Keratinocyte (primary cell): Measurements from ENCODE around the gene ZDHHC20. TPM values are rescaled to one million over a fixed set of nuclear protein-coding genes. Genes with fewer than 3 reads are reported as not detected.

ENCODE experiments used
- DNase-seq: peaks from one replicate; pipeline ENCODE4 v3.0.0-alpha.2; 2011; ENCODE audit warnings: low read depth, missing footprints, low spot score
- FAIRE-seq: peaks from 2 replicates; lab custom pipeline; 2011; peaks lifted over from hg19 to GRCh38; lab: Jason Lieb, UNC
- H2AFZ ChIP-seq: 2 replicates; pipeline ENCODE4 v1.6.0; 2012; ENCODE audit warnings: low read length, control low read depth, inconsistent platforms; ENCODE audit not compliant: control insufficient read depth
- H3K27ac ChIP-seq: 2 replicates; pipeline ENCODE4 v1.5.1; 2011; ENCODE audit warnings: low read length; ENCODE audit not compliant: control insufficient read depth, insufficient read depth
- H3K27me3 ChIP-seq: 3 replicates; pipeline ENCODE4 v1.6.0; 2011; ENCODE audit warnings: low read length; ENCODE audit not compliant: control insufficient read depth, insufficient read depth; ENCODE audit errors: extremely low read depth
- H3K36me3 ChIP-seq, 2 experiments: 2 replicates in 1 of 2; 3 replicates in 1 of 2; pipeline ENCODE4 v1.5.1; 2011; ENCODE audit warnings: low read length in 2 of 2, mild to moderate bottlenecking in 1 of 2; ENCODE audit not compliant: control insufficient read depth in 2 of 2, insufficient read depth in 2 of 2; ENCODE audit errors: extremely low read depth in 1 of 2
- H3K4me1 ChIP-seq: 3 replicates; pipeline ENCODE4 v1.5.1; 2011; ENCODE audit warnings: low read length; ENCODE audit not compliant: control insufficient read depth, insufficient read depth; ENCODE audit errors: extremely low read depth
- H3K4me2 ChIP-seq: 3 replicates; pipeline ENCODE4 v1.6.0; 2011; ENCODE audit warnings: low read depth, low read length; ENCODE audit not compliant: control insufficient read depth, insufficient read depth; ENCODE audit errors: extremely low read depth
- H3K4me3 ChIP-seq, 3 experiments: fragments of 200-600 bp in 1 of 3; sonication (generic) in 1 of 3; 2 replicates in 2 of 3; 3 replicates in 1 of 3; pipeline ENCODE4 v1.5.1; 2011 to 2016; ENCODE audit warnings: low read length in 3 of 3, mild to moderate bottlenecking in 3 of 3, control low read depth in 2 of 3, inconsistent platforms in 1 of 3, low read depth in 1 of 3, mixed read lengths in 1 of 3, mixed run types in 1 of 3, moderate library complexity in 1 of 3; ENCODE audit not compliant: control insufficient read depth in 2 of 3, insufficient read depth in 2 of 3; ENCODE audit errors: extremely low read depth in 1 of 3
- H3K79me2 ChIP-seq: 2 replicates; pipeline ENCODE4 v1.6.0; 2012; ENCODE audit warnings: low read length; ENCODE audit not compliant: control insufficient read depth, insufficient read depth
- H3K9ac ChIP-seq: 3 replicates; pipeline ENCODE4 v1.6.0; 2011; ENCODE audit warnings: low read length; ENCODE audit not compliant: control insufficient read depth, insufficient read depth; ENCODE audit errors: extremely low read depth
- H3K9me1 ChIP-seq: 3 replicates; pipeline ENCODE4 v1.6.0; 2011; ENCODE audit warnings: low read length; ENCODE audit not compliant: control insufficient read depth, insufficient read depth; ENCODE audit errors: extremely low read depth
- H3K9me3 ChIP-seq: 2 replicates; pipeline ENCODE4 v1.5.1; 2012; ENCODE audit warnings: low read depth, low read length; ENCODE audit not compliant: control insufficient read depth
- H4K20me1 ChIP-seq: 3 replicates; pipeline ENCODE4 v1.6.0; 2011; ENCODE audit warnings: low read length; ENCODE audit not compliant: control insufficient read depth, insufficient read depth; ENCODE audit errors: extremely low read depth
- EZH2 ChIP-seq: IDR thresholded peaks from one replicate; pipeline ENCODE4 v1.6.1; 2012; ENCODE audit warnings: inconsistent platforms, mild to moderate bottlenecking, low read length, moderate library complexity
- dilution Hi-C: fragments of 300-500 bp; cut with MboI; formaldehyde crosslinking; loops from one replicate; pipeline ENCODE4 v1.7.0; 2020; ENCODE audit warnings: low sequenced_read_pairs; ENCODE audit not compliant: extremely low pct_ligation_motif_present
- polyA plus RNA-seq, 5 experiments: library from polyadenylated mRNA; depleted of rRNA in 3 of 5; stranded (reverse) in 3 of 5; stranded (forward) in 1 of 5; unstranded in 1 of 5; fragments of >200 nt; gene quantifications; 1 replicate in 1 of 5; 2 replicates in 3 of 5; 3 replicates in 1 of 5; pipeline versions ENCODE4 v1.2.1 to v1.2.3, GENCODE V29; 2011 to 2012; ENCODE audit warnings: missing spikeins in 2 of 5, low read depth in 1 of 5, low replicate concordance in 1 of 5
- TF ChIP-seq, protein P1 (sequence below), 3 experiments: IDR thresholded peaks in 1 of 3; conservative IDR thresholded peaks in 1 of 3; optimal IDR thresholded peaks in 1 of 3; 2 replicates in 2 of 3; 3 replicates in 1 of 3; pipeline versions ENCODE3 to v1.5.1; 2011; ENCODE audit warnings: low read length in 3 of 3, mild to moderate bottlenecking in 3 of 3, moderate library complexity in 2 of 3, control low read depth in 1 of 3, inconsistent platforms in 1 of 3; ENCODE audit not compliant: insufficient read depth in 2 of 3; ENCODE audit errors: extremely low read depth in 1 of 3

ZDHHC20 gene
- polyA plus RNA-seq, 1 donor (not counting 4 experiments of a cell fraction or from before 2014, with no cell fraction given), result 45.8 TPM

DNA sequence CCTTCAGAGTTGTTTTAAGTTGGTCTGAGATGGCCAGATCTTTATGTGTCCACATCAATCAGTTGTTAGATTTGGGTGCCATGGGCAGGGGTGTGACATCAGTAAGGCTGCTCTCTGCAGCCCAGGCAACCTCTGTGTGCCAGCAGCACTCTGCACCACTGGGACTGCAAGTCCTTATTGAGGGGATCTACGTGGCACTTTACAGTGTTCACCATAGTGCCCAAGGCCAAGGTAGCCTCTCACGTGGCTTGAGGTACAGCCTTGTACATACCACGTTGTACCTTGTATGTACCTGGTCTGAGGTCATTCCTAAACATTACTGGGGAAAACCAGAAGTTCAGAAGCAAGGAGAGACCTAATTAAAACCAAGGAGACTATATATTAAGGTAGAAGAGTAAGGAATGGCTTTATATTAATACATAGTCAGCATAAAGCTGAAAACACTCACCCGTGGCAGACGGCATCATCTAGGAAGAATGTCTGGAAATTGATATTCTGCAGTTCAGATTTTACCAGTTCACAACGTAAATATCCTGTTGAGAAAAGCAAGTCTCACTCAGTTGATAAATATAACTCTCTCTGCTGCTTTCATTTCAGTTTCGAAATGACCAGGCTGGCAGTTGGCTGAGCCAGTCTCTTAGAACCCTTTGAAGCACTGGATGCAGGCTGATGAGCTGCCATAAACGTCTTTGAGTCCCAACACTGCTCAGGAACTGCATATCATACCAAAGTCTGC, 128.8 kb downstream of the ZDHHC20 start:
- Histone ChIP-seq H3K9ac (no peak overlapping the region), H3K27ac (no peak overlapping the region), H3K79me2 (no peaks in the 10 kb centered on the region), H3K4me3 (no peak overlapping the region), H2AFZ (no peak overlapping the region), H3K4me1 (peaks cover 6% of the 10 kb centered on the region), H3K36me3 (no peaks in the 10 kb centered on the region), H4K20me1 (no peaks in the 10 kb centered on the region), H3K9me1 (no peaks in the 10 kb centered on the region), H3K27me3 (no peaks in the 10 kb centered on the region), H3K9me3 (no peaks in the 10 kb centered on the region), H3K4me2 (no peak overlapping the region)
- TF ChIP-seq, protein P1, sequence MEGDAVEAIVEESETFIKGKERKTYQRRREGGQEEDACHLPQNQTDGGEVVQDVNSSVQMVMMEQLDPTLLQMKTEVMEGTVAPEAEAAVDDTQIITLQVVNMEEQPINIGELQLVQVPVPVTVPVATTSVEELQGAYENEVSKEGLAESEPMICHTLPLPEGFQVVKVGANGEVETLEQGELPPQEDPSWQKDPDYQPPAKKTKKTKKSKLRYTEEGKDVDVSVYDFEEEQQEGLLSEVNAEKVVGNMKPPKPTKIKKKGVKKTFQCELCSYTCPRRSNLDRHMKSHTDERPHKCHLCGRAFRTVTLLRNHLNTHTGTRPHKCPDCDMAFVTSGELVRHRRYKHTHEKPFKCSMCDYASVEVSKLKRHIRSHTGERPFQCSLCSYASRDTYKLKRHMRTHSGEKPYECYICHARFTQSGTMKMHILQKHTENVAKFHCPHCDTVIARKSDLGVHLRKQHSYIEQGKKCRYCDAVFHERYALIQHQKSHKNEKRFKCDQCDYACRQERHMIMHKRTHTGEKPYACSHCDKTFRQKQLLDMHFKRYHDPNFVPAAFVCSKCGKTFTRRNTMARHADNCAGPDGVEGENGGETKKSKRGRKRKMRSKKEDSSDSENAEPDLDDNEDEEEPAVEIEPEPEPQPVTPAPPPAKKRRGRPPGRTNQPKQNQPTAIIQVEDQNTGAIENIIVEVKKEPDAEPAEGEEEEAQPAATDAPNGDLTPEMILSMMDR (optimal IDR thresholded peaks at IDR 0.05 in 1 of 3, IDR thresholded peaks at IDR 0.05 in 1 of 3, conservative IDR thresholded peaks at IDR 0.05 in 1 of 3; ENCODE audit: extremely low read depth in 1 of 3, insufficient read depth in 2 of 3, low read length in 3 of 3), result no peak
- TF ChIP-seq EZH2, result no peak
- dilution Hi-C loops, result no loop called here
- FAIRE-seq, result no peak
- no peak for DNase-seq

DNA sequence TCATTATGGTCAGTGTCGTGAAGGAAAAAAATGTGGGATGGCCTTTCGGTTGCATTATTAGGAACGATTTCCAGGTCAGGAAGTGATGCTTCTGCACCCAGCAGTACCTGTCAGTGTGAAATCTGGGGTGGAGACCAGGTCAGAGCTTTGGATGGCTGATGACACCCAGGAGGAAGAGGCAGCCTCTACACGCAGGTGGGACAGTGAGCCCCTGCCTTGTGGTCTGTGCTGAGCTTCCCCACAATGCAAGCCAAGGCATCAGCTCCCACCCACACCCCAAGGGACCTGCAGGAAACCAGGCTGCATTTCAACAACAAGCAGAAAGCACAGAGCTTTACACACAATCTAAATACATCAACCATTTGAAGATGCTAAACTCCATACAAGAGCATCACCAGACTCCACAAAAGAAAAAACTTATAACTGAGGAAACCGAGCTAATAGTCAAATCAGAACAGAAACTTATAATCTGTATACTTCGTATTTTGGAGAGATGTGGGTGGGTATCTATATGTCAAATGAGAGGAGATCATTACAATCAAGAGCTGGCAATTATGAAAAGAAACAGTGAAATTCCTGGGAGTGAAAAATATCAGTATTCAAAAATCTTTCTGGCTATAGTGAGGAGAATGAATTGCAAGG, 130.1 kb downstream of the ZDHHC20 start:
- FAIRE-seq, result no peak
- Histone ChIP-seq H3K36me3 (no peaks in the 10 kb centered on the region), H3K4me1 (peaks cover 6% of the 10 kb centered on the region), H3K79me2 (no peaks in the 10 kb centered on the region), H3K9ac (no peak overlapping the region), H2AFZ (no peak overlapping the region), H3K4me2 (no peak overlapping the region), H3K27me3 (no peaks in the 10 kb centered on the region), H3K9me1 (no peaks in the 10 kb centered on the region), H3K4me3 (no peak overlapping the region), H4K20me1 (no peaks in the 10 kb centered on the region), H3K27ac (no peak overlapping the region), H3K9me3 (no peaks in the 10 kb centered on the region)
- DNase-seq, result no peak
- TF ChIP-seq, protein P1 (optimal IDR thresholded peaks at IDR 0.05 in 1 of 3, IDR thresholded peaks at IDR 0.05 in 1 of 3, conservative IDR thresholded peaks at IDR 0.05 in 1 of 3; ENCODE audit: extremely low read depth in 1 of 3, insufficient read depth in 2 of 3, low read length in 3 of 3), result no peak
- TF ChIP-seq EZH2, result no peak
- dilution Hi-C loops, result no loop called here
